Femur (tissue), 1 donor: ENCODE data around the gene B4GALT1.

Experiments used
- DNase-seq: peaks from one replicate; pipeline ENCODE4 v3.0.0-alpha.2; 2017

B4GALT1 gene

GRCh38 chr9:33139421-33140228, 27.5 kb downstream of the B4GALT1 start:
- DNase-seq = peak; percentile 88

DNA sequence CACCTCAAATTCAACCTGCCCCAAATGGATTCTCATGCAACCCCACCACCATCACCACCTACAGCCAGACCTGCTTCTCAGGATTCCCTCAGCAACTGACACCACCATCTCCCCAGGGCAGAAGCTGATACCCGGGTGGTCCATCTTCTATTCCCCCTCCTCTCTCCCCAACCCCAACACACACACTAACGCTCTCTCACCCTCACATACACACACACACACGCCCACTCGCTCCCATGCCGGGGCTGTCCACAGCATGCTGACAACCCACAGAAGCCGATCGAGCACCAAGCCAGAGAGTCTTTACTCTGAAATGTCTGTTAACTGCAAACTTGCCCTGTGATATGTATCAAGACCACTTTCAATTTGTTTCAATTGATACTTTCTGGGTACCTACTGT, 28.4 kb downstream of the B4GALT1 start:
- DNase-seq = peak; percentile 14

GRCh38 chr9:33137781-33138264, 29.3 kb downstream of the B4GALT1 start:
- DNase-seq = peak; percentile 15

- DNase-seq = peak; percentile 13
Measured at GRCh38 chr9:33136721-33137670, 30.1 kb downstream of the B4GALT1 start.

DNA sequence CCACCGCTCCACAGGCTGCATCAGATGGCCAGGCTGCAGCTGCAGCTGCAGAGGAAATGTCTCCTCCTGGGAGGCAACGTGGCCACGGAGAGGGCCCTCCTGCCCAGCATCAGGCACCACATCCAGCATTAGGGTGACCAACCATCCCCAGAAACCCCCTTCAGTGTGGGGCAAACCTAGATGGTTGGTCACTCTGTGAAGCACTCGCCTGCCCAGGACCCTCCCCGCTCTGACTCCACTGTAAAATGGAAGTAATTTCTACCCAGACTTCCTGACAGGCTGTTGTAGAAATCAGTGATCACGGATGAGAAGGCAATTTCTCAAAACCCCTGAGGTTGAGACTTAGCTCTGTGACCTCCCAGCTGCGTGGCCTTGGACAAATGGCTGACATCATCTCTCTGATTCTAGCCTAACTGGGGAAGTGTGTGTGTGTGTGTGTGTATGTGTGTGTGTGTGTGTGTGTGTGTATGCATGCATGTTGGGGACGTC, 31.6 kb downstream of the B4GALT1 start:
- DNase-seq = peak; percentile 76

- peak; percentile 19 for DNase-seq
Measured at GRCh38 chr9:33135031-33135461, 32.1 kb downstream of the B4GALT1 start.

DNA sequence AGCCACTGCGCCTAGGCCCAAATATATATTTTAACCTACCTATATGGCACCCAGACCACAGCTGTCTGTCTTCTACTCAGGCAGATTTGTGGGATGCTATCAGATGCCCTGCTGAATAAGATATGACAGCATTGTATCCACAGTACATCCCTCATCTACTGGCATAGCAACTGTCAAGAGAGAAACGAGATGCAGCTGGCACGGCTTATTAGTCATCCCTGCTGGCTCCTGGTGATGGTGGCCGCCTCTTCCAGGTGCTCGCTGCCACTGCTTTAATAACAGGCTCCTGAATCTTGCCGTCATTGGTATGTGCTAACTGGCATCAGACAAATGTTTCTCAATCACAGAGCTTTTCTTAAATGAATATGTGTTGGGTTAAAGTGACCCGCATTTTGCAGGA, 34.0 kb downstream of the B4GALT1 start:
- peak; percentile 11 for DNase-seq

- peak; percentile 6 for DNase-seq
Measured at GRCh38 chr9:33131790-33132772, 35.1 kb downstream of the B4GALT1 start.

DNA sequence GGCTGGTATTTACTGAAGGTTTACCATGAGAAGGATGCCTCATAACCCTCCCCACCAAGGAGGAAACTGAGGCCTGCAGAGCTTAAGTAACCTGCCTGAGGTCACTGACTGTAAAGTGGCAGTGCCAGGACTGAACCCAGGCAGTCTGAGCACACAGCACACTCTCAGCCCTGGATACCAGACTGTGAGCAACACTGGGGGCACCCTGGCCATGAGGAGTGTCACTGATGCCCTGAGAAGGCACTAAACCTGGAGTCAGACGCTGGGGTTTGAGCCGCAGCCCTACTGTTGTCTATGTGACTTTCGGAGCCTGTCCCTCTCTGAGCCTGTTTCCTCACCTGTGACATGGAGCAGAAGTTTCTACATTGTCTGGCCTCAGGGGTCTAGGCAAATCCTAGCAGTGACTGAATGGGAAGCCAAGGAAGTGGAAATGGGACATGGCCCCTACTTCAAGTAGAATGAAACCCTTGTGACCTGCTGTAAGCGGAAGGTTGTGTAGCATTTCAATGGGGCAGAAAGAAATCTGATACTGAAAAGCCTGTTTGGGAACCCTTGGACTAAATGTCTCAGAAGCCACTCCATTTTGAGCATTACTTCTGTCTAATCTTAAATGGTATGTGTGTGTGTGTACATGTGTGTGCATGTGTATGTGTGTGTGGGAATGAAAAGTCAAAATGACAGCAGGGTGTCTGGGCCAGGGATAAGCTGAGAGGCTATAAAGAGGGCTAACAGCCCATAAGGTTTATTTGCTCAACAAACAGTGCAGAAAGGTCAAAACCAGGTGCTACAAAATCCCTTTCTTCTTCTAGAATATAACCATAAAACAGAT, 36.0 kb downstream of the B4GALT1 start:
- no peak for DNase-seq

- peak; percentile 19 for DNase-seq
Measured at GRCh38 chr9:33129886-33130881, 37.0 kb downstream of the B4GALT1 start.

DNA sequence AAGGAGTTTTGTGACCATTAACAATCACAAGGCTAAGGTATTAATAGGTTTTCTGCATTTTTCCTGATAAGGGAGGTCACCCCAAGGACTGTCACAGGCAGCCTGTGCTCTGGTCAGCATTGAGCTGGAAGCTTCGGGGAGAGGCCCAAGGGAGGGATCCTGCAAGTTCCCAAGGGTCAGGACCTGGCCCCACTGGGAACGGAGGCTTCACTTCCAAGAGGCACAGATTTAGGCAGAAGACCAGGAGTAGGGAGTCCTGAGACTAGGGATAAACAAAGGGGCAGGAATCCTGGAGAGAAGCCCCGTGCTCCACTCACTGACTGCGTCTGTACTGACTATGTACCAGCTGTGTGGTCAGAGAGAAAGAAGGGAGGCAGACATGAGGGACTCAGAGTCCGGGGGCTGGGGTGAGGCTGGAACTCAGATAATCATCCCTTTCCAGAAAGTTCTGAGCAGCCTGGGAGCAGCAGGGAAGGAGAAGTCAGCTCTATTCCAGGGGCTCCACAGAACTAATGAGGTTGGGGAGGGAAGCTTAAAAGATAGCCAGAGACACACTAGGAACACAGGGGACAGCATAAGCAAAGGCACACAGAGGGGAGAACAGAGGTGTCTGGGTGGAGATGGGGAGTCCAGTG, 37.8 kb downstream of the B4GALT1 start:
- peak; percentile 12 for DNase-seq

GRCh38 chr9:33128570-33128969, 38.6 kb downstream of the B4GALT1 start:
- peak; percentile 32 for DNase-seq

- DNase-seq = no peak
Measured at GRCh38 chr9:33127881-33128280, 39.3 kb downstream of the B4GALT1 start.

DNA sequence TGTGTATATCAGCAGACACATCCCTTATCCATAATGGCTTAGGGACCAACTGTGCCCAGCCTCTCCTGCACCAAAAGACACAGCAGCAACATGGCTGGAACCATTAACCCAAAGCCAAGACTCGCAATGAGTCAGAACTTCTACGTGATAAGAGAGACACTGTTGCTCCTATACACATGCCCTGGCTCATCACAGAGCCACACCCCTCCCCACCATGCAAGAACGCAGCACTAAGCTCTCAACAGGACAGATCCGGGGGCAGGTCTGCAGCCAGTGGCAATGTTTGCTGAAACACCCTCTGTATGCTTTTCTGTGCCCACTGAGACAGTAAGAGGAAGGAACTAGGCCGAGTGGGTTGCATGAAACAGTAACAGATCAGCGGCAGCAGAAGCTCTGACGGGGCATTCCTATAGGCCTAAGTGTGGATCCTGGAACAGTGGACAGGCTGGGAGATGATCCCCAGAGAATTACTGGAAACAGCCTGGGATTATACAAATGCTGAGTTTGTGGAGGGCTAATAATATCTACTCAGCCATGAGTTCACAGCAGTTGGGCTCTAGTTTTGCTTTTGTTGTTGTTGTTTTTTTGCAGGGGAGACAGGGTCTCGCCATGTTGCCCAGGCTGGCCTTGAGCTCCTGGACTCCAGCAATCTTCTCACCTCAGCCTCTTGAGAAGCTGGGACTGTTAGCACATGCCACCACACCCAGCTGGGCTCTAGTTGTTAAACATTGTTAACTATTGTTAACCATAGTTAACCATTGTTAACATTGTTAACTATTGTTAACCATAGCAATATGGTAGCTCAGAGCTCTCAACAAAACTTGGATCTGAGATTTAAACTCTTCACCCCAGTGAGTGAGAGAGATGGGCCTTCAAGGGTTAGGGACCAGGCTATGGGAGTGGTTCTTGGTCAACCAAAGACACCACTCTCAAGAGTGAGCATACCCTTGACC, 41.0 kb downstream of the B4GALT1 start:
- no peak for DNase-seq

DNA sequence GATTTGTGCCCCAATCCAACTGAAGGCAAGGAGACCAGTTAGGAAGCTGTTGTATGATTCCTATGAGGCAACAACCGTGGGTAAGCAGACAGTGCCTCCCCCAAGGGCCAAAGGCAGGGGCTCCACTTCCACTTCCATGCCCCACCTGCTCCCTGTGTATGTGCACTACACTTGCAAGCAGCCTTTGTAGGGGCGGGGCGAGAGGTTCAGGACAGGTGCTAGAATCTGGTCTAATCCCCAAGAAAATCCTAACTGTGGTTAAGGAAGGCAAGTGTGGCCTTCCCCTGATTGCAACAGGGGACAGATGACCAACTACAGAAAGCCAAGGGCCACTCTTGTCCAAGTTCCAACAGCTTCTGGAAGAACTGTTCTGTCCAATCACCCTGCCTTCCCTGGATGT, 41.7 kb downstream of the B4GALT1 start:
- no peak for DNase-seq

DNA sequence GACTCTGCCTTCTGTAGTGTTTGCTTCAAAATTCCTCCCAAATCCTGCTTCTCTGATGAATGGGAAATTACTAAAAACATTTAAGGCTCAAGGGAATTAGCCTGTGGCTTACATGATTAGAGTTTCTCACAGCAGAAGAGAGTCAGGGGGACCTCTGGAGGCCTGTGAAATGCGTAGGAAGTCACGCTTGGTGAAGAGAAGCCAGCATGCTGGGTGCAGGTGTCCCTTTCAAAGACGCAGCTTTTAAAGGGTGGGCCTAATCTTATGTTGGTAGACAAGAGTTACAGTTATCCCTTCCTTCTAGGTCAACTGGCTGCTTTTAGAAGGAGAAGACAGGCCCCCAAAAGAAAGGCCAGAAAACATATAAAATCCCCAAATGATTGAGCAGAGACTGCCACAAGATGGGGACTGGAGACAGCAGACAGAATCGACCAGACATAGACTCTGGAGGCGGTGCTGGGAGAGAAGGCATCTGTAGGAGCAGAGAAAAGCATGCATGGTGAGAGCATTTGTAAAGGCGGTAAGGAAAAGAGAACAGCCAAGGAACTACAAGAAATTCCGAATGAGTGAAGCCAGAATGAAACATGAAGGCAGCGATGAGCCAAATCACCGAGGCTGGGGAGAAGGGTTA, 42.3 kb downstream of the B4GALT1 start:
- DNase-seq = peak; percentile 62

DNA sequence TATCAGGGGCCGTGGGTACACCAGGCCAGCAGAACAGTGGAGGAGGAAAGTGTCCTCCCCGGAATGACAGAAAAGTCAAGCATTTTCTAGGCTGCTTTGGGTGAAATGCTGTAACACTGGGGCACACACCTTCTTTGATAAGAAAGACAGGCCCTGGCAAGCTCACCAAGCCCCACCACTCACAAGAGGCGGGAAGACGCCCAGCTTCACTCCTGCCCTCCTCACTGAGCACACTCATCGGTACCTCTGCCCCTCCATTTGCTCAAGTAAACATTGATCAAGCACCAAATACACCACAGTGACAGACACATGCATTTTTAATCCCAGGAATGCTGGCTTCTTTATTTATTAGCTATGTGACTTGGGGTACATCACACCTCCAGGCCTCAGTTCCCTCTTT, 43.1 kb downstream of the B4GALT1 start:
- no peak for DNase-seq
